SH-SY5Y (cell line): ENCODE measurements around the gene GPR37L1.

Experiments used
- GATA2 ChIP-seq: IDR thresholded peaks from 2 replicates; pipeline ENCODE4 v1.6.1; 2011; ENCODE audit warnings: mild to moderate bottlenecking, low read depth, low read length
- GATA3 ChIP-seq: IDR thresholded peaks from 2 replicates; pipeline ENCODE4 v1.6.1; 2011; ENCODE audit warnings: low read depth, mild to moderate bottlenecking, low read length, moderate library complexity

DNA sequence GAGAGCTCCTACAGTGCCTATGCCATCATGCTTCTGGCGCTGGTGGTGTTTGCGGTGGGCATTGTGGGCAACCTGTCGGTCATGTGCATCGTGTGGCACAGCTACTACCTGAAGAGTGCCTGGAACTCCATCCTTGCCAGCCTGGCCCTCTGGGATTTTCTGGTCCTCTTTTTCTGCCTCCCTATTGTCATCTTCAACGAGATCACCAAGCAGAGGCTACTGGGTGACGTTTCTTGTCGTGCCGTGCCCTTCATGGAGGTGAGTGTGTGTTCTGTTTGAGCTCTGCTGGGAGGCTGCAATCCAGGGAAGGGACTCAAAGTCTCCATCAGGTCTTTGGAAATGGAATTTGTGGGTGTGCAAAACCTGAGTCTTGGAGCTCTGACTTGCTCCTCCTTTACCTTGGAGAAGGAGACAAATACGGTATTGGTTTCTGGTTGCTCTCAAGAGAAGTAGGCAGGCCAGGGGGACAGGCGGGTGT is 658 bp downstream of the GPR37L1 start:
- TF ChIP-seq GATA3 (no peak), GATA2 (no peak)
